Measurements from ENCODE around the gene OSTF1.

OSTF1 gene

GRCh38 chr9:75064307-75065025 lies 23.8 kb upstream of the OSTF1 start:
- TF ChIP-seq MYC (IDR thresholded peaks at IDR 0.05; ENCODE audit: low read depth, low read length) = no peak
- no peak for TF ChIP-seq MAX (IDR thresholded peaks at IDR 0.05; ENCODE audit: low read depth, low read length)
- TF ChIP-seq, protein P1, sequence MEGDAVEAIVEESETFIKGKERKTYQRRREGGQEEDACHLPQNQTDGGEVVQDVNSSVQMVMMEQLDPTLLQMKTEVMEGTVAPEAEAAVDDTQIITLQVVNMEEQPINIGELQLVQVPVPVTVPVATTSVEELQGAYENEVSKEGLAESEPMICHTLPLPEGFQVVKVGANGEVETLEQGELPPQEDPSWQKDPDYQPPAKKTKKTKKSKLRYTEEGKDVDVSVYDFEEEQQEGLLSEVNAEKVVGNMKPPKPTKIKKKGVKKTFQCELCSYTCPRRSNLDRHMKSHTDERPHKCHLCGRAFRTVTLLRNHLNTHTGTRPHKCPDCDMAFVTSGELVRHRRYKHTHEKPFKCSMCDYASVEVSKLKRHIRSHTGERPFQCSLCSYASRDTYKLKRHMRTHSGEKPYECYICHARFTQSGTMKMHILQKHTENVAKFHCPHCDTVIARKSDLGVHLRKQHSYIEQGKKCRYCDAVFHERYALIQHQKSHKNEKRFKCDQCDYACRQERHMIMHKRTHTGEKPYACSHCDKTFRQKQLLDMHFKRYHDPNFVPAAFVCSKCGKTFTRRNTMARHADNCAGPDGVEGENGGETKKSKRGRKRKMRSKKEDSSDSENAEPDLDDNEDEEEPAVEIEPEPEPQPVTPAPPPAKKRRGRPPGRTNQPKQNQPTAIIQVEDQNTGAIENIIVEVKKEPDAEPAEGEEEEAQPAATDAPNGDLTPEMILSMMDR (IDR thresholded peaks at IDR 0.05; ENCODE audit: low read depth, low read length) = no peak
- TF ChIP-seq POLR2A (IDR thresholded peaks at IDR 0.05; ENCODE audit: extremely low read depth, insufficient read length) = no peak
- no peak overlapping the region for H3K4me3 ChIP-seq (ENCODE audit: low read depth, low read length)
- no peak for DNase-seq (ENCODE audit: low read depth)

- H3K4me3 ChIP-seq (ENCODE audit: low read depth, low read length) = no peak overlapping the region
- TF ChIP-seq MYC (IDR thresholded peaks at IDR 0.05; ENCODE audit: low read depth, low read length) = no peak
- DNase-seq (ENCODE audit: low read depth) = no peak
Observed at GRCh38 chr9:75065510-75065909, 22.8 kb upstream of the OSTF1 start.

GRCh38 chr9:75067894-75068293 lies 20.4 kb upstream of the OSTF1 start:
- no peak for DNase-seq (ENCODE audit: low read depth)
- H3K4me3 ChIP-seq (ENCODE audit: low read depth, low read length) = no peak overlapping the region
- TF ChIP-seq MYC (IDR thresholded peaks at IDR 0.05; ENCODE audit: low read depth, low read length) (no peak), MAX (IDR thresholded peaks at IDR 0.05; ENCODE audit: low read depth, low read length) (no peak), POLR2A (IDR thresholded peaks at IDR 0.05; ENCODE audit: extremely low read depth, insufficient read length) (no peak)
- TF ChIP-seq, protein P1 (IDR thresholded peaks at IDR 0.05; ENCODE audit: low read depth, low read length) = no peak

DNA sequence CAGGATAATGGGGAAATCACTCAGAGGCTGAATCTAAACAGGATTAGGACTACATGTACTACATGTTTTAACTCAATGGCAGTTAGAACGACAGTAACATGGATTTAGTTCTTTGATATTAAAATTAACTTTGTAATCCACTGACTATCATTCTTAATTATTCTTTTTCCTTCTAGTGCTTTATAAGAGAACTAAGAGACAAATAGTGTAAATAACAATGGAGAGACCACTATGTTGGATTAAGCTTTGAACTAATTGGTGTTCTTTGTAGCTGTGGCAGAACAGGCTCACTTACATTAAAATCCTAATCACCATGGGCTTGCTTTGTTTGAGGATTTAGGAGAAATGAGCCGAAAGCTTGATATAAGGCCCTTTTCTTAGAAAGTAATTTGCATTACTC lies 19.1 kb upstream of the OSTF1 start:
- no peak overlapping the region for H3K4me3 ChIP-seq (ENCODE audit: low read depth, low read length)
- DNase-seq (ENCODE audit: low read depth) = no peak
- TF ChIP-seq POLR2A (IDR thresholded peaks at IDR 0.05; ENCODE audit: extremely low read depth, insufficient read length) (no peak), MAX (IDR thresholded peaks at IDR 0.05; ENCODE audit: low read depth, low read length) (no peak), MYC (IDR thresholded peaks at IDR 0.05; ENCODE audit: low read depth, low read length) (no peak)
- TF ChIP-seq, protein P1 (IDR thresholded peaks at IDR 0.05; ENCODE audit: low read depth, low read length) = no peak

DNA sequence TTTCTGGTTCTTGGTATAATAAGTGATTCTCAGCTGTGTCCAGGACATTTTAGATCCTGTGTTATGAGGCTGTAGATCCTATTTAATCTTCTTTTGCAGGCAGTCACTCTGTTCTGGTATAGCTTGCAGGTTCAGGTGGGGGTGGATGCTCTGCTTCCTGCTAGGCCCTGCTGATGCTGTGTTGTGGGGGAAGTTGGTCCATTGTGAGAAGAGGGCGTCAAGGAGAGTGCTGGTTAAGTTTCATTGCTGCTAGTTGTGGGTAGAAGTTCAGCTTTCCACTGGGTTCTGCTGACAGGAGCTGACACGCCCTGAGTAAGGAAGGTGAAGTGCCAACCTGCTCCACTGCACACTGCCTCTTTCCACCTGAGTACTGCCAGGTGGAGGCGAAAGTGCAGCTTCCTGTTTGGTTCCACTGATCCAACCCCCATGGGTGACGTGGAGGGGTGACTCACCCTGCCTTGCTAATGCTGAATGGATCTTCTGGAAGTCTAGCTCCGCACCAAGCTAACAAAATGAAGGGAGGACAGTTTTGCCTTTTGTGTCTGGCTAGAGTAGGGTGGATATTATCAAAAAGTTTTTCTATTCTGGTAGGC lies 16.7 kb upstream of the OSTF1 start:
- no peak for DNase-seq (ENCODE audit: low read depth)
- H3K4me3 ChIP-seq (ENCODE audit: low read depth, low read length) = no peak overlapping the region
- TF ChIP-seq MYC (IDR thresholded peaks at IDR 0.05; ENCODE audit: low read depth, low read length) (no peak), MAX (IDR thresholded peaks at IDR 0.05; ENCODE audit: low read depth, low read length) (no peak), POLR2A (IDR thresholded peaks at IDR 0.05; ENCODE audit: extremely low read depth, insufficient read length) (no peak)
- TF ChIP-seq, protein P1 (IDR thresholded peaks at IDR 0.05; ENCODE audit: low read depth, low read length) = no peak

DNA sequence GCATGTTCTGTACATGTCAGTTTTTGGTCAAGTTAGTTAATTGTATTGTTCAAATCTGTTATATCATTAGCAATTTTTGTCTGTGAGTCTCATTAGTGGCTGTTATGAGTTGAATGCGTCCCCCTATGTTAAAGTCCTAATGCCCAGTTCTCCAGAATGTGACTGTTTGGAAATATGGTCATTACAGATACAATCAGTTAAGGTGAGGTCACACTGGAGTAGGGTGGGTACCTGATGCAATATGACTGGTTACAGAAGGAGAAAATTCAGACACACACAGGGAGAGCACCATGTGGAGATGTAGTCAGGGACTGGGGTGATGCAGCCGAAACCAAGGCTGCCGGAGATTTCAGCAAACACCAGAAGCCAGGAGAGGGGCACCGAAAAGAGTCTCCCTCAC lies 15.4 kb upstream of the OSTF1 start:
- DNase-seq (ENCODE audit: low read depth) = no peak
- H3K4me3 ChIP-seq (ENCODE audit: low read depth, low read length) = no peak overlapping the region
- no peak for TF ChIP-seq POLR2A (IDR thresholded peaks at IDR 0.05; ENCODE audit: extremely low read depth, insufficient read length)
- TF ChIP-seq MAX (IDR thresholded peaks at IDR 0.05; ENCODE audit: low read depth, low read length) = no peak
- no peak for TF ChIP-seq MYC (IDR thresholded peaks at IDR 0.05; ENCODE audit: low read depth, low read length)
- TF ChIP-seq, protein P1 (IDR thresholded peaks at IDR 0.05; ENCODE audit: low read depth, low read length) = no peak

All from NB4 (cell line).